NOMO-1 treated with dmso at 0.1 percent for 144 hours (cell line): ENCODE measurements around the gene DCDC2B.
A peak's percentile ranks its signal among the peaks of the same experiment; 100 is the strongest.
"Not testable (repeated sequence)": the region's sequence is repeated elsewhere in the genome, so short reads cannot be mapped to it uniquely, and the experiment has no call there.

ENCODE experiments used
- DNase-seq: peaks from one replicate; lab custom pipeline; 2025; ENCODE audit not compliant: unreplicated experiment; lab: John Stamatoyannopoulos, UW

The DCDC2B gene

GRCh38 chr1:32208891-32209328 is at the start of gene DCDC2B:
TSS of gene DCDC2B (plus strand) at chr1:32209089. CDS start at chr1:32209094, 5 bp downstream.
- DNase-seq: no peak

GRCh38 chr1:32159189-32159588 is 49.7 kb upstream of the DCDC2B start:
- no peak for DNase-seq

GRCh38 chr1:32163405-32163804 is 45.5 kb upstream of the DCDC2B start:
- no peak for DNase-seq

- DNase-seq: not testable (repeated sequence)
Measured at GRCh38 chr1:32165633-32166032, 43.3 kb upstream of the DCDC2B start.

GRCh38 chr1:32170991-32171390 is 37.9 kb upstream of the DCDC2B start:
- DNase-seq: no peak

- no peak for DNase-seq
Measured at GRCh38 chr1:32172621-32173245, 36.2 kb upstream of the DCDC2B start.

GRCh38 chr1:32178380-32179192 is 30.3 kb upstream of the DCDC2B start:
- peak; percentile 58 for DNase-seq

GRCh38 chr1:32179193-32179442 is 29.8 kb upstream of the DCDC2B start:
- no peak for DNase-seq

GRCh38 chr1:32179443-32180185 is 29.3 kb upstream of the DCDC2B start, which contains the start of gene TXLNA:
TSS of gene TXLNA (plus strand) at chr1:32179675. CDS start at chr1:32180346, 671 bp downstream.
- DNase-seq: peak; percentile 91

GRCh38 chr1:32180186-32181060 is 28.5 kb upstream of the DCDC2B start:
- DNase-seq: no peak

GRCh38 chr1:32181065-32181464 is 27.8 kb upstream of the DCDC2B start:
- no peak for DNase-seq

- DNase-seq: no peak
Measured at GRCh38 chr1:32181563-32181962, 27.3 kb upstream of the DCDC2B start.

- DNase-seq: no peak
Measured at GRCh38 chr1:32182060-32182459, 26.8 kb upstream of the DCDC2B start.

GRCh38 chr1:32184650-32185049 is 24.2 kb upstream of the DCDC2B start:
- DNase-seq: no peak

GRCh38 chr1:32186077-32186476 is 22.8 kb upstream of the DCDC2B start:
- no peak for DNase-seq

- DNase-seq: no peak
Measured at GRCh38 chr1:32186491-32186890, 22.4 kb upstream of the DCDC2B start.

GRCh38 chr1:32187850-32188249 is 21.0 kb upstream of the DCDC2B start:
- no peak for DNase-seq

GRCh38 chr1:32192220-32192948 is 16.5 kb upstream of the DCDC2B start:
- no peak for DNase-seq

GRCh38 chr1:32194984-32195383 is 13.9 kb upstream of the DCDC2B start:
- no peak for DNase-seq

GRCh38 chr1:32195531-32195930 is 13.4 kb upstream of the DCDC2B start:
- no peak for DNase-seq
